Karpas-422 (cell line): ENCODE results near the gene PDE4A. TPM values are rescaled to one million over a fixed set of nuclear protein-coding genes. Genes with fewer than 3 reads are reported as not detected.
"Not testable (repeated sequence)": the region's sequence is repeated elsewhere in the genome, so short reads cannot be mapped to it uniquely, and the experiment has no call there.

Source experiments
- DNase-seq: peaks from one replicate; pipeline ENCODE4 v3.0.0-alpha.2; 2015
- H2AFZ ChIP-seq: fragments of 200-600 bp; sonication (generic); 2 replicates; pipeline ENCODE4 v1.6.1; 2014; ENCODE audit warnings: antibody characterized with exemption, low read length, mixed read lengths
- H3K27ac ChIP-seq: fragments of 200-600 bp; sonication (generic); 2 replicates; pipeline ENCODE4 v1.5.1; 2014; ENCODE audit warnings: mild to moderate bottlenecking, low read length, moderate library complexity
- H3K27me3 ChIP-seq: fragments of 200-600 bp; sonication (generic); 2 replicates; pipeline ENCODE4 v1.6.1; 2014; ENCODE audit warnings: low read length, mixed read lengths
- H3K36me3 ChIP-seq: fragments of 200-600 bp; sonication (generic); 2 replicates; pipeline ENCODE4 v1.6.1; 2014; ENCODE audit warnings: low read length, mixed read lengths; ENCODE audit not compliant: insufficient read depth
- H3K4me1 ChIP-seq: fragments of 200-600 bp; sonication (generic); 2 replicates; pipeline ENCODE4 v1.6.1; 2014; ENCODE audit warnings: mild to moderate bottlenecking, low read length, mixed read lengths
- H3K4me2 ChIP-seq: fragments of 200-600 bp; sonication (generic); 2 replicates; pipeline ENCODE4 v1.6.1; 2014; ENCODE audit warnings: low read length, low read depth, mild to moderate bottlenecking; ENCODE audit not compliant: poor library complexity, severe bottlenecking
- H3K4me3 ChIP-seq: fragments of 200-600 bp; sonication (generic); 2 replicates; pipeline ENCODE4 v1.5.1; 2014; ENCODE audit warnings: mild to moderate bottlenecking, antibody characterized with exemption, low read length, mixed read lengths
- H3K79me2 ChIP-seq: fragments of 200-600 bp; sonication (generic); 2 replicates; pipeline ENCODE4 v1.6.1; 2014; ENCODE audit warnings: mild to moderate bottlenecking, low read length, mixed read lengths
- H3K9ac ChIP-seq: fragments of 200-600 bp; sonication (generic); 2 replicates; pipeline ENCODE4 v1.6.0; 2014; ENCODE audit warnings: low read length
- H3K9me2 ChIP-seq: fragments of 200-600 bp; sonication (generic), shearing (Covaris generic); replicated peaks from 2 replicates; pipeline ENCODE4 v1.6.0; 2014; ENCODE audit warnings: mild to moderate bottlenecking, low read length, moderate library complexity; ENCODE audit not compliant: insufficient read depth
- H3K9me3 ChIP-seq: fragments of 300-700, 200-600 bp; sonication (generic); 2 replicates; pipeline ENCODE4 v1.6.1; 2014; ENCODE audit warnings: low read length, mixed read lengths
- H4K20me1 ChIP-seq: fragments of 200-600 bp; sonication (generic); 2 replicates; pipeline ENCODE4 v1.6.1; 2014; ENCODE audit warnings: mild to moderate bottlenecking, antibody characterized with exemption, low read length, low read depth; ENCODE audit not compliant: insufficient read depth
- total RNA-seq: library from RNA; depleted of rRNA; stranded (reverse); fragments of >200 nt; shearing (Covaris generic); gene quantifications from 2 replicates; pipeline ENCODE4 v1.2.3, GENCODE V29; 2014; ENCODE audit warnings: low replicate concordance

Gene PDE4A
- total RNA-seq, 1 experiment from 2014 or later = 2.9 TPM

- H3K4me2 ChIP-seq = no peak overlapping the region
- no peak for DNase-seq
Measured at GRCh38 chr19:10406191-10406590, 14.1 kb upstream of the PDE4A start.

GRCh38 chr19:10407096-10407495 lies 13.2 kb upstream of the PDE4A start:
- no peak overlapping the region for H3K9ac ChIP-seq
- DNase-seq = no peak
- H3K27ac ChIP-seq = no peak overlapping the region
- no peak overlapping the region for H3K4me2 ChIP-seq
- no peaks in the 10 kb centered on the region for H3K9me3 ChIP-seq
- no peak overlapping the region for H2AFZ ChIP-seq
- no peak overlapping the region for H3K4me3 ChIP-seq
- H3K36me3 ChIP-seq = no peaks in the 10 kb centered on the region
- H3K27me3 ChIP-seq = no peaks in the 10 kb centered on the region
- 0 out of 2 replicates have a peak, but pooled peaks cover 5% of the 10 kb centered on the region for H4K20me1 ChIP-seq
- peaks cover 14% of the 10 kb centered on the region for H3K4me1 ChIP-seq
- H3K79me2 ChIP-seq = peaks cover 12% of the 10 kb centered on the region
- H3K9me2 ChIP-seq = no peaks in the 10 kb centered on the region

More at GRCh38 chr19:10406191-10406590, 14.1 kb upstream of the PDE4A start:
- Histone ChIP-seq H2AFZ (no peak overlapping the region), H3K79me2 (peaks cover 21% of the 10 kb centered on the region), H3K27ac (no peak overlapping the region), H4K20me1 (peaks cover 11% of the 10 kb centered on the region; the same call in 1 of the 2 replicates), H3K9ac (no peak overlapping the region), H3K9me2 (no peaks in the 10 kb centered on the region), H3K36me3 (no peaks in the 10 kb centered on the region), H3K4me3 (no peak overlapping the region), H3K4me1 (peaks cover 23% of the 10 kb centered on the region), H3K9me3 (no peaks in the 10 kb centered on the region), H3K27me3 (no peaks in the 10 kb centered on the region)

GRCh38 chr19:10408511-10409283 lies 11.6 kb upstream of the PDE4A start:
- Histone ChIP-seq H3K4me1 (peaks cover 15% of the 10 kb centered on the region), H3K36me3 (no peaks in the 10 kb centered on the region), H3K4me2 (no peak overlapping the region), H3K9me2 (no peaks in the 10 kb centered on the region), H3K9ac (no peak overlapping the region), H2AFZ (no peak overlapping the region), H3K79me2 (no peaks in the 10 kb centered on the region), H3K27me3 (no peaks in the 10 kb centered on the region), H4K20me1 (no peaks in the 10 kb centered on the region), H3K9me3 (no peaks in the 10 kb centered on the region), H3K27ac (no peak overlapping the region), H3K4me3 (no peak overlapping the region)
- DNase-seq = no peak

- not testable (repeated sequence) for H4K20me1 ChIP-seq, H3K79me2 ChIP-seq, H3K4me3 ChIP-seq, H3K4me2 ChIP-seq, H2AFZ ChIP-seq, H3K27me3 ChIP-seq, H3K9me2 ChIP-seq, DNase-seq, H3K4me1 ChIP-seq, H3K9ac ChIP-seq, H3K9me3 ChIP-seq, H3K27ac ChIP-seq, H3K36me3 ChIP-seq
Measured at GRCh38 chr19:10411224-10411623, 9.1 kb upstream of the PDE4A start.

GRCh38 chr19:10412257-10412977 lies 7.9 kb upstream of the PDE4A start:
- H3K27me3 ChIP-seq = no peaks in the 10 kb centered on the region
- H3K36me3 ChIP-seq = no peaks in the 10 kb centered on the region
- H3K4me2 ChIP-seq = peak overlapping the region; percentile 26
- no peaks in the 10 kb centered on the region for H3K9me2 ChIP-seq
- H3K4me1 ChIP-seq = peaks cover 5% of the 10 kb centered on the region
- H3K79me2 ChIP-seq = no peaks in the 10 kb centered on the region
- no peak for DNase-seq
- H2AFZ ChIP-seq = no peak overlapping the region
- H3K9ac ChIP-seq = no peak overlapping the region
- no peak overlapping the region for H3K27ac ChIP-seq
- H4K20me1 ChIP-seq = no peaks in the 10 kb centered on the region
- H3K9me3 ChIP-seq = no peaks in the 10 kb centered on the region
- no peak overlapping the region for H3K4me3 ChIP-seq

GRCh38 chr19:10416083-10416379 lies 4.3 kb upstream of the PDE4A start:
- H3K36me3 ChIP-seq = no peaks in the 10 kb centered on the region
- no peaks in the 10 kb centered on the region for H3K9me3 ChIP-seq
- H3K4me3 ChIP-seq = peak overlapping the region; percentile 45; the same call in 1 of the 2 replicates
- DNase-seq = no peak
- no peak overlapping the region for H2AFZ ChIP-seq
- H3K79me2 ChIP-seq = no peaks in the 10 kb centered on the region
- H3K9ac ChIP-seq = peak overlapping the region; percentile 41; the same call in 1 of the 2 replicates
- peak overlapping the region; percentile 44 for H3K4me2 ChIP-seq
- H4K20me1 ChIP-seq = no peaks in the 10 kb centered on the region
- H3K27me3 ChIP-seq = no peaks in the 10 kb centered on the region
- peaks cover 36% of the 10 kb centered on the region for H3K4me1 ChIP-seq
- no peak overlapping the region for H3K27ac ChIP-seq
- no peaks in the 10 kb centered on the region for H3K9me2 ChIP-seq

- H3K36me3 ChIP-seq = no peaks in the 10 kb centered on the region
- H3K27ac ChIP-seq = no peak overlapping the region
- H3K9ac ChIP-seq = peak overlapping the region; percentile 41; the same call in 1 of the 2 replicates
- no peaks in the 10 kb centered on the region for H3K9me3 ChIP-seq
- H2AFZ ChIP-seq = no peak overlapping the region
- peak overlapping the region; percentile 45; the same call in 1 of the 2 replicates for H3K4me3 ChIP-seq
- peak; percentile 94 for DNase-seq
- H4K20me1 ChIP-seq = no peaks in the 10 kb centered on the region
- H3K27me3 ChIP-seq = no peaks in the 10 kb centered on the region
- no peaks in the 10 kb centered on the region for H3K79me2 ChIP-seq
- no peaks in the 10 kb centered on the region for H3K9me2 ChIP-seq
- peak overlapping the region; percentile 44 for H3K4me2 ChIP-seq
- H3K4me1 ChIP-seq = peaks cover 36% of the 10 kb centered on the region
Measured at GRCh38 chr19:10416380-10417257, 3.7 kb upstream of the PDE4A start.
